MM.1S (cell line): Measurements from ENCODE around the gene VAV3.

Experiments
- EZH2 ChIP-seq: fragments of 300-600 bp; sonication (generic); optimal IDR thresholded peaks from 2 replicates; pipeline ENCODE3; 2017; ENCODE audit warnings: low read depth, mild to moderate bottlenecking, antibody characterized with exemption, low read length, mixed read lengths
- EZH2phosphoT487 ChIP-seq: fragments of 300-600 bp; sonication (generic); IDR thresholded peaks from 2 replicates; pipeline ENCODE4 v1.6.1; 2018; ENCODE audit warnings: antibody characterized with exemption, low read length
- TF ChIP-seq, protein P1 (sequence below): fragments of 300-600 bp; sonication (generic); IDR thresholded peaks from 2 replicates; pipeline ENCODE4 v1.5.1; 2016; ENCODE audit warnings: antibody characterized with exemption, low read length, mixed read lengths

DNA sequence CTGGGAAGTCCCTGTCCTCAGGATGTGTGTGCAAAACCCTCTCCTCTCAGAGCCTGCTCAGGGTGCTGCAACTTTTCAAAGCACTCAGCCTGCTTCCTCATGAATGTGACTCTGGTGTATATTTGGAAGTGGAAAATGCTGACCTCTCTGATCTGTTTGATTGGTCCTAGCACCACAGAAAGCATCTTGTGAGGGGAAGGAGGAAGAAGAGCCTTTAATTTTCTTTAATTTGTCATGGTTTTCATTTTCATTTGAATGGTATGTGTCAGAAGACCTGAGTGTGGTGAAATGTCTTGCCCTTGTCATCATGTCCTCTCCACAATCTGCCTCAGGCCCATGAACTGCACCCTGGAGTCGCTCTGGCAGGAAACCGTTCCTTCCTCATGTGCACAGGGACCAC lies 440.7 kb downstream of the VAV3 start:
- TF ChIP-seq EZH2 (no peak), EZH2phosphoT487 (no peak)
- TF ChIP-seq, protein P1, sequence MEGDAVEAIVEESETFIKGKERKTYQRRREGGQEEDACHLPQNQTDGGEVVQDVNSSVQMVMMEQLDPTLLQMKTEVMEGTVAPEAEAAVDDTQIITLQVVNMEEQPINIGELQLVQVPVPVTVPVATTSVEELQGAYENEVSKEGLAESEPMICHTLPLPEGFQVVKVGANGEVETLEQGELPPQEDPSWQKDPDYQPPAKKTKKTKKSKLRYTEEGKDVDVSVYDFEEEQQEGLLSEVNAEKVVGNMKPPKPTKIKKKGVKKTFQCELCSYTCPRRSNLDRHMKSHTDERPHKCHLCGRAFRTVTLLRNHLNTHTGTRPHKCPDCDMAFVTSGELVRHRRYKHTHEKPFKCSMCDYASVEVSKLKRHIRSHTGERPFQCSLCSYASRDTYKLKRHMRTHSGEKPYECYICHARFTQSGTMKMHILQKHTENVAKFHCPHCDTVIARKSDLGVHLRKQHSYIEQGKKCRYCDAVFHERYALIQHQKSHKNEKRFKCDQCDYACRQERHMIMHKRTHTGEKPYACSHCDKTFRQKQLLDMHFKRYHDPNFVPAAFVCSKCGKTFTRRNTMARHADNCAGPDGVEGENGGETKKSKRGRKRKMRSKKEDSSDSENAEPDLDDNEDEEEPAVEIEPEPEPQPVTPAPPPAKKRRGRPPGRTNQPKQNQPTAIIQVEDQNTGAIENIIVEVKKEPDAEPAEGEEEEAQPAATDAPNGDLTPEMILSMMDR, result no peak
